Bone marrow (tissue), 2 donors: ENCODE data around the gene CCNQ.

Experiments used
- DNase-seq, 2 donors: peaks; one replicate each; lab custom pipeline; 2025; lab: John Stamatoyannopoulos, UW

Gene CCNQ

GRCh38 chrX:153637121-153638040, 38.4 kb upstream of the CCNQ start:
- DNase-seq: no peak

DNA sequence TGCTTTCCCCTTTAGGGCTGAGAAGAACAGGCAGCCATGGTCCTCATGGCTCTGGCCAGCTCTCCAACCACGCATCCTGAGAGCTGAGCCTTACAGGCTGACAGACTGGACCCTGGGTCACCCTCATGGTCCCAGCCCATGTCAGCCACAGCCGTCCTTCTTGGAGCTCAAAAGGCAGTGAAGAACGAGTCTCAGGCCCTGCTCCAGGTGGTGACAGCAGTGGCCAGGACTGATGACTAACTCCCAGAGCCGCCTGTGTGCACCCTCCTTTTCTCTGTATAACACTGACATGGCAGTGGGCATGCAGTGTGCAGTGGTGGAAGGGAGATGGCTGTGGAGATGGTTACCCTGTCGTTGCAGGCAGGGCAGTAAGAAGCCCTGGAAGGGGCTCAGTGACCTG, 37.8 kb upstream of the CCNQ start:
- DNase-seq: no peak

DNA sequence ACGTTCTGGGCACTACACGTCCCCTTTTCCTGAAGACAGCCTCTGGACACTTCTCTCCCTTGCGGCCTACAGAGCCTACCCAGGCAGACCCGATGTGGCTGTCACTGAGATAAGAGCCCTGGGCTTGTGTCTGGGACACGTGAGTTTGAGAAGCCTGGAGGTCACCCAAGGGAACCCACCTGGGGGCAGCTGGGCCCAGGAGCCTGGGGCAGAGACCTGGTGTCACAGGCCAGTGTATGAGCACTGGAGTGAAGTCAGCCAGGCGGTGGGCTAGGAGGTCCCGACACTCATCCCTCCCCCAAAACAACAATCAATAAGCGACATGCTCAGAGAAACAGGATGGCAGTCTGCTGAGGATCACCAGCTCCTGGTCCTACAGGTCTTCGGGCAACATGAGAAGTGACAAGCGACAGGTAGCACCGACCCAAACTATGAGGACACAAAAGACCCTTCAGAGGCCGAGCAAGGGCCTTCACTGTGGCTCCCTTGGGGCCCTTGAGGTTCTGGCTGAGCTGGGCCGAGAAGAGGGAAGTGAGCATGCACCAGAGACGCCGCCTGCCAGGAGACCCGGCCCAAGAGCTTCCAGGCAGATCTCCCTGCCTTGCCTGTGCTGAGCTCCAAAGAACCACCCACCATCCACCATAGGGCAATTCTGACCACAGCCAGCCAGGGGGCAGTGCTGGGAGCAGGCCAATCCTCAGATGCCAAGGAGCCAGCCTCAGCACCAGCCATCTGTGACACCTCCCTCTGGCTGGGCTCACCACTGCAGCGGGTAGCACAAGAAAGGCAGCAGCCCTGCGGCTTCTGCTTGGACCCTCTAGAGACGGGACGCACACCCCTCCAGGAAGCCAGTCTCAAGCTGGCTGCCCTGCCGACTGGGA, 37.1 kb upstream of the CCNQ start:
- peak in 1 of 2 donors; percentile 33 for DNase-seq

DNA sequence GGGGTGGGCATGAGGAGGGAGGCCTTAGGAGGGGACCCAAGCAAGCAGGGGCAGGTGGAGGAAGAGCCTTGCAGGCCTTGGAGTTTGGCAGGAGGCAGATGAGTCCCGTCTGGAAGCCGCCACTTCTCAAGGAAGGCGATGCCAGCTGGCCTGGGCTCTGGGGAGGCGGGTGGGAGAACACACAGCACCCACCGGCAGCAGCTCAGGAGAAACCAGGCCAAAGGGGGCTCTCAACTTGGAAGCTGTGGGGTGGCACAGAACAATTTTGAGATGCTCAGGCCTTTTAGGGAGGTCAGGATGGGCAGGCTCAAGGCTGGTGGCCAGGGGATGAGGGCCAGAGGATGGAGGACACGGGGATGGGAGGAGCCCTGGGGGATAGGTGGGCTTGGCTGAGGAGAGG, 36.4 kb upstream of the CCNQ start:
- no peak for DNase-seq

DNA sequence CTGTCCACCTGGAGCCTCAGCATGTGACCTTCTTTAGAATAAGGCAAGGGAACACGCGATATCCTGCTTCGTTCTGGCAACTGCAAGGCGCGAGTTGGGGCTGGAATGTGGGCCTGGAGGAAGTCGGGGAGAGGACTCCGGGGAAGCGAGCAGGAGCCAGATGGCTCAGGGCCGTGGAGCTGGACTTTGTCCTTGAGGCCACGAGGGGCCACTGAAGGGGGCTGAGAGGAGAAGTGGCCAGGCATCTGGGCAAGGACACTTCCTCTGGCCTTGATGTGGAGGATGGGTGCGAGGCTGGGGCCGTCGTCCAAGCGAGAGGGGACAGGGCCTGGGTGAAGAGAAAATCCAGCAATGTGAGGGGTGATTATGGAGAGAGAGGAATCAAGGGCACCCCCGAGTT, 35.9 kb upstream of the CCNQ start:
- no peak for DNase-seq

GRCh38 chrX:153634236-153634635, 35.3 kb upstream of the CCNQ start:
- no peak for DNase-seq

- DNase-seq: no peak
Measured at GRCh38 chrX:153633607-153634180, 34.8 kb upstream of the CCNQ start.

DNA sequence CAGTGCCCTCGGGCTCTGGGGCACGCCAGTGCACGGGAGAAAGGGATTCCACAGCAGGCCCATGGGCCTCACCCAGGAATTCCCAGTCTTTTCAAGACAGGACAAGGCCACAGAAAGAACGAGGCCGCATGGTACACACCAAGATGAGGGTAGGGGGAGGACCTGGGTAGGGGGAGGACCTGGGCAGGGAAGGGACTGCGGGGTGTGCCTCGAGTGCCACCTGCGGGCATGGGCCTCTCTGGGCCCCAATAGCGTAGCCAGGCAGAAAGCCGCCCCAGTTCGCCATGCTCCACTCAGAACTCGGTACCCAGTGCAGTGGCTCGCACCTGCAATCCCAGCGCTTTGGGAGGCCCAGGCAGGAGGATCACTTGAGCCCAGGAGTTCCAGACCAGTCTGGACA, 34.1 kb upstream of the CCNQ start:
- DNase-seq: no peak

DNA sequence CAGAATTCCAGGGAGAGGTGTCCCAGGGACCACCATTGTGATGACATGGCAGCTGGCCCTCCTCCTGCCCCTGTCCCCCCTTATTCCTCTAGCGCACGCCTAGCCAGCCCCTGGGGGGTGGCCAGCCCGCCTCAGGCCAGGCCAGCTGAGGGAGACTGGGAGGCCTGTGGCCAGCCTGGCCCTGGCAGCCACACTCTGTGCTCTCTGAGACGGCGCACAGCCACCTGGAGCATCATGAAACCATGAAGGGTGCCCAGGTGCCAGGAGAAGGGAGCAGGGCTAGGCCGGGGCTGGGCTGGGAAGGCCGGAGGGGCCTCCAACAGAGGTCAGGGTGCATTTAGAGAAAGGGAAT, 33.6 kb upstream of the CCNQ start:
- DNase-seq: no peak

DNA sequence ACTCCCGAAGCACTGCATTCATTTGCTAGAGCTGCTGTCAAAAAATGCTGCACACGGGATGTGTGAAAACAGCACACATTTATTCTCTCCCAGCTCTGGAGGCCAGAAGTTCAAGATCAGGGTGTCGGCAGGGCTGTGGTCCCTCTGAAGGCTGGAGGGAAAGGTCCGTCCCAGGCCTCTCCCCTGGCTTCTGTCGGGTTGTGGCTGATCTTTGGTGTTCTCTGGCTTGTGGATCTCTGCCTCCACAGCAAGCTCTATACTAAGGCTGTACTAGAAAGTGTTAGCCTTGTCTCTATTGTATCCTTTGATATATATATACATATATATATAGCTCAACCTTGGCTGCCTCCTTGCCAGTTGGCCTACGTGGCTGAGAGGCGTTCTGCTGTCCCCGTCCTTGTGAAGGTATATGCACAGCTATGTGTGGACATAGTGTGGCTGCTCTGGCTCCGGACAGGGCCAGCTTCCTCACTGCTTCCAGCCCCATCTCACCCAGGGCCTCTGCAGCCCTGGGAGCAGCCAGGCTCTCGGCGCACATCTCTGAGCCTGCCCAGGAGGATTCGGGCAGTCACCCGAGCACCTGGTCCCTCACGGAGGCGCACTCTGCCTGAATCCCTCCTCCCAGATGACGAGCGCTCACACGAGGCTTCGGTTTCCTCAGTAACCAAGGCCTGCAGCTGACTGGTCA, 33.1 kb upstream of the CCNQ start:
- no peak for DNase-seq

DNA sequence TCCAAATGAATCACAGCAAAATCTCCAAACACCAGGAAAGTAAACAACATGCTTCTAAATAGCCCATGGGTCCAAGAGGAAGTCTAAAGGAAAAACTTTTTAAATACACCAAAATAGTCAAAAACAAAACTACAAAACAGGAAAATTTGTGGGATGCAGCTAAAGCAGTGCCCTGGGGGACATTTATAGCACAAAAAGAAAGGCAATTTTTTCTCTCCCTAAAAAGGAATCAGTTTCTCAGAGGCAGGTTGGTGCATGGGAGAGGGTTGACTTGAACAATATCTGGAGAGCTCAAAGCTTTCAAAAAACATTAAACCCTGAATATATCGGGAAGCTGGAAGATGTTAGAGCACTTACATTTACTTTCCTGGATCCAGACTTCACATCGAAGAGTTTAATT, 32.4 kb upstream of the CCNQ start:
- no peak for DNase-seq

DNA sequence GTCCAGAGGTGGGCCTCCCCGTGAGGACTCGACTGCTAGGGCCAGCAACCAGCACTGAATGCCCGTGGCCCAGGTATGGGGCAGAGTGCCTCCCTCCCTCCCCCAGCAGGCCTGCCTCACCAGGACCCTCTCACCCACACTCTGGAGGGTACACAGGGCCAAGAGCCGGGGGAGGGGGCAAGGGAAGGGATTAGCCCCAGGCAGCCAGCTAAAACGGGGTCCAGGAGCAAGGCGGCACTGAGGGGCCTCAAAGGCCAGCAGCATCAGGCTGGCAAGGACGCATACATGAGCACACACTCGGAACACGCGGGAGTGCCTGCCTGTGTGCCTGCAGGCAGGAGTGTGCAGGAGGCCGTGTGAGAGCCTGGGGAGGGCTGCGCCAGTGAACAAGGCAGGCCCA, 29.7 kb upstream of the CCNQ start:
- DNase-seq: no peak

- no peak for DNase-seq
Measured at GRCh38 chrX:153628129-153628528, 29.2 kb upstream of the CCNQ start.

GRCh38 chrX:153627675-153628111, 28.8 kb upstream of the CCNQ start:
- no peak for DNase-seq

DNA sequence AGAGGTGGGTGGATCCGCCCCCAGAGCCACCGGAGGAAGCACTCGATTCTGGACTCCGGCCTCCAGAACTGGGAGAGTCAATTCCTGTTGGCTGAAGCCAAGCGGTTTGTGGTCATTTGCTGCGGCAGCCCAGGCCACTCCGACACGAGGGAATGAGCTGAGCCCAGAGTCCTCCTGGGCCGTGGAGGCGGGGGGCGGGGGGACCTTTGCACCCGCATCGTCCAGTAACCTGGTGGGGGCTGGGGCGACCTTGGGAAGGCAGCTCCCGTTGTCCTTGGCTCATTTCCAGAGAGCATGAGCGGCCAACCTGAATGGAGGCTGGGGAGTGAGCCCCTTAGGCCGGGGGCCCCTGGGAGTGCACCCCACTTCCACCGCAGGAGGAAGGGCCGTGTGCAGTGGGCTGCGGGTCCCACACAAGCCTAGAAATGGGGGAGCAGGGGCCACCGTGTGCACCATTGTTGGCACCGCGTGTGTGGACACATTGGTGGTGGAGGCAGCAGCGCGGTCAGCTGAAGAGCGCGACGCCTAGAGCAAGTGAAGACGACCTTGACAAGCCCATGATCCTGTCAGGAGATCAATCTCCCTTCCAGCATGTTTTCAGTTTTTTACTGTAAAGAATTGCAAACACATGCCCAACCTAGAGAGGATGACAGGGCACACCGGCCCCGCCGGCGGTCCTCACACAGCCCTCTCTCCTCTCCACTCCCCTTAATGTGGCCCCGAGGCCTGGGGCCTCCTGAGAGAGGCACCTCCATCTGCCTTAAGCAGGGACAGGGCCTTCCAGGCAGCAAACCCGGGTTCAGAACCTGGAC, 28.1 kb upstream of the CCNQ start:
- no peak for DNase-seq

DNA sequence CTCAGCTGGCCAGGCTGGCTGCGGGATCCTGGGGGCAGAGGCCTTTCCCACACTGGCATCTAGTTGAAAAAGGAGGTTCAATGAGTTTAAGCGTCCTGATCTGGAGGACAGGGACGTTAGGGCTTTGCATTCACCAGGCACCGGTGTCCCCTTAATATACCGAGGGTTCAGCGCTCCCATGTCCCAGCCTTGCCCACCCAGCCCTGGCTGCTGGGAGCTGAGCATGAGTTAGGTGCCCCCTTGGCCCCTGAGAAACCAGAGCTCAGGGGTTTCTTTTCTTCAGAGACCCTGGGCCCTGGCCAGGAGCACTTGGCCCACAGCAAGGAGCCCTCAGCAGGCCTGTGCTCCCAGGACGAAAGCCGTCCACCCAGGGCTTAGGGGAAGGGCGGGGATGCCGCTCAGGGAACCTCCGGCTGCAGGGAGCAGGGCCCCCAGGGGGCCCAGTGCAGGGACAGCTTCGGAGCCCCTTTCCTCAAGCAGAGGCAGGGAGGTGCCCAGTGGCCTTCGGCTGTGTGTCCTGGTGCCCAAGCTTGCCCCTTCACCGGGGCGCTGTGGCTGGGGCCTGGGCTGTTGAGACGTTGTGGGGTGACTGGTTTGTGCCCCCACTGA, 27.2 kb upstream of the CCNQ start:
- DNase-seq: no peak

- DNase-seq: no peak
Measured at GRCh38 chrX:153625271-153626024, 26.5 kb upstream of the CCNQ start.

DNA sequence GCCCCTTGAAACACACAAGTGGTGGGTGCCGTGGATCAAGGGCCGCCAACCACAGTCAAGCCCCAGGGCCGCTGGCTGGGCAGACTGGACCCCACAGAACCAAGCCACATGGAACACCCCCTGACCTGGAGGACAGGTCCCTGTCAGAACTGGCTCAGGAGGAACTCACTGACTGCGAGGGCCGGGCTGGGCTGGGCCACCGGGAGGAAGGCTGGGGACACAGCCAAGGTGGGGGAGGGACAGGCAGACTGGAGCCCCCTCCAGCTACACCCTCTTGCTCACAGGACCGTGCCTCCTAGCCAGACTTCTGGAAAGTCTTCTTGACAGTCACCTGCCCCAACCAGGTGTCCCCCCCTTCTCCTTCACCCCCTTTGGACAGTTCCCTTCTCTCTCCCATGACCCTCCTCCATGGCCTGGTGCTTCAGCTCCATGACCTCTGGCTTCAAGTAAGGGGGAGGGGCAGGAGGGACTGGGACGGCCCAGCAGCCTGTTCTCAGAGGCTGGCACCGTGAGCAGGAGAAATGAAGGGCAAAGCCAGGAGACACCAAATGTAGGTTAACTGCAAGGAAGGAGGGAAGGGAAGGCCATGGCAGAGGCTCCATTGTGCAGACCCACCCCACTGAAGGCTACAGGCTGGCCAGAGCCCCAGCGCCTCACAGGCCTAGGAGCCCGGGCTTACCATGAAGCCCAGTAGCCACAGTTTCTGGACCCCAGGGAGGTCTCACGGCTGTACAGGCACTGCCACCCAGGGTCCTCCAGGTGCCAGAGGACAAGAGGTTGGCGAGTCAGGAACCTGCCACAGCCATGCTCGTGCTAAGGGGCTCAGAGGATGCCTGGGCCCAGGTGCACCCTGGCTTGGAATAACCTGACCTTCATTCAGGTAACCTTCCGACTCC, 25.5 kb upstream of the CCNQ start:
- DNase-seq: no peak
